ENCODE data around the gene OPN4.

DNA sequence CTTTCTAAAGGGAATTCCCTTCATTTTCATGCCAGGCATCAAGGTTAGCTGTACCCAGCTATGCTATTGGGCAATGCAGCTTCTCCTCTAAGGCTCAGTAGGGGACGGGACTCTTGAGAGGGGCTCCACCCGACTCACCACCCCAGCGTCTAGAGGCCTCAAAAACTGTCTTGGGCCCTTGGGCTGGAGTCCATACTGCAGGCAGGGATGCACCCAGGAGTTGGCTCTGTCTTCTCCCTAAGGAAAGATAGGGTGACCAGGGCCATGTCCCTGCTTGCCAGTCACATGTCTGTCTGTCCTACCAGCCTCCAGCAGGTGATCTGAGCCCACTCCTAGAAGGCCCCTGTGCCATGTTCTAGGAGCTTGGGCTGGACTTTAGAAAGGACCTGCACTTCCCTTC is 1.2 kb downstream of the OPN4 start:
- no peak for TF ChIP-seq LEF1 (IDR thresholded peaks at IDR 0.05; ENCODE audit: borderline replicate concordance)
- no peak for TF ChIP-seq FOXA1 (IDR thresholded peaks at IDR 0.05)
- TF ChIP-seq ELF4 (IDR thresholded peaks at IDR 0.05): no peak
- TF ChIP-seq SUZ12 (IDR thresholded peaks at IDR 0.05): no peak
- TF ChIP-seq CTBP1 (IDR thresholded peaks at IDR 0.05; ENCODE audit: borderline replicate concordance): no peak
- TF ChIP-seq BHLHE40 (IDR thresholded peaks at IDR 0.05; ENCODE audit: borderline replicate concordance): no peak
- no peak for TF ChIP-seq TARDBP (IDR thresholded peaks at IDR 0.05)

Measured in HEK293T (cell line).